ENCODE data around the gene MYLK.
"Not testable (repeated sequence)": the region's sequence is repeated elsewhere in the genome, so short reads cannot be mapped to it uniquely, and the experiment has no call there.

Gene MYLK

GRCh38 chr3:123750209-123750608, 133.9 kb downstream of the MYLK start:
- DNase-seq (ENCODE audit: low read depth in 3 of 3) = no peak

- no peak for DNase-seq (ENCODE audit: low read depth in 3 of 3)
Measured at GRCh38 chr3:123749711-123750110, 134.4 kb downstream of the MYLK start.

- DNase-seq (ENCODE audit: low read depth in 3 of 3) = no peak
Measured at GRCh38 chr3:123745184-123745855, 138.8 kb downstream of the MYLK start.

- DNase-seq (ENCODE audit: low read depth in 3 of 3) = no peak
Measured at GRCh38 chr3:123744064-123744463, 140.1 kb downstream of the MYLK start.

- DNase-seq (ENCODE audit: low read depth in 3 of 3) = no peak
Measured at GRCh38 chr3:123743121-123743520, 141.0 kb downstream of the MYLK start.

GRCh38 chr3:123741041-123741511, 143.1 kb downstream of the MYLK start:
- no peak for DNase-seq (ENCODE audit: low read depth in 3 of 3)

- no peak for DNase-seq (ENCODE audit: low read depth in 3 of 3)
Measured at GRCh38 chr3:123740391-123740822, 143.7 kb downstream of the MYLK start.

- DNase-seq (ENCODE audit: low read depth in 3 of 3) = no peak
Measured at GRCh38 chr3:123739754-123740153, 144.4 kb downstream of the MYLK start.

GRCh38 chr3:123739106-123739505, 145.0 kb downstream of the MYLK start:
- DNase-seq (ENCODE audit: low read depth in 3 of 3) = no peak

GRCh38 chr3:123738522-123738921, 145.6 kb downstream of the MYLK start:
- not testable (repeated sequence) for DNase-seq (ENCODE audit: low read depth in 3 of 3)

GRCh38 chr3:123737168-123737567, 147.0 kb downstream of the MYLK start:
- DNase-seq (ENCODE audit: low read depth in 3 of 3) = no peak

- DNase-seq (ENCODE audit: low read depth in 3 of 3) = no peak
Measured at GRCh38 chr3:123735456-123735855, 148.7 kb downstream of the MYLK start.

GRCh38 chr3:123734527-123734902, 149.6 kb downstream of the MYLK start:
- DNase-seq (ENCODE audit: low read depth in 3 of 3) = no peak

GRCh38 chr3:123733805-123734526, 150.2 kb downstream of the MYLK start:
- DNase-seq (ENCODE audit: low read depth in 3 of 3) = no peak

GRCh38 chr3:123733341-123733740, 150.8 kb downstream of the MYLK start:
- DNase-seq (ENCODE audit: low read depth in 3 of 3) = no peak

- DNase-seq (ENCODE audit: low read depth in 3 of 3) = no peak
Measured at GRCh38 chr3:123732447-123732846, 151.7 kb downstream of the MYLK start.

- no peak for DNase-seq (ENCODE audit: low read depth in 3 of 3)
Measured at GRCh38 chr3:123730829-123731228, 153.3 kb downstream of the MYLK start.

GRCh38 chr3:123728991-123729390, 155.1 kb downstream of the MYLK start:
- DNase-seq (ENCODE audit: low read depth in 3 of 3) = no peak

- DNase-seq (ENCODE audit: low read depth in 3 of 3) = no peak
Measured at GRCh38 chr3:123728014-123728413, 156.1 kb downstream of the MYLK start.

GRCh38 chr3:123725652-123726400, 158.3 kb downstream of the MYLK start:
- DNase-seq (ENCODE audit: low read depth in 3 of 3) = no peak

- no peak for DNase-seq (ENCODE audit: low read depth in 3 of 3)
Measured at GRCh38 chr3:123724306-123724705, 159.8 kb downstream of the MYLK start.

- DNase-seq (ENCODE audit: low read depth in 3 of 3) = peak; percentile 11 to 27 (median 17)
Measured at GRCh38 chr3:123723522-123724168, 160.5 kb downstream of the MYLK start.

All from stimulated activated CD4-positive, alpha-beta T cell treated with anti-CD3 and anti-CD28 coated beads, TNF-alpha, amount 100 ng/mL, for 48 hours (primary cell).